K562 treated with DMSO at 1 percent for 48 hours (cell line): Measurements from ENCODE around the gene THSD1. TPM values are rescaled to one million over a fixed set of nuclear protein-coding genes. Genes with fewer than 3 reads are reported as not detected.

Experiments used
- total RNA-seq: library from RNA; unstranded; fragments of 300-600 nt; gene quantifications from 2 replicates; pipeline ENCODE4 v1.2.3, GENCODE V29; 2022; ENCODE audit warnings: low replicate concordance; ENCODE audit errors: extremely low read depth

THSD1 gene, protein sequence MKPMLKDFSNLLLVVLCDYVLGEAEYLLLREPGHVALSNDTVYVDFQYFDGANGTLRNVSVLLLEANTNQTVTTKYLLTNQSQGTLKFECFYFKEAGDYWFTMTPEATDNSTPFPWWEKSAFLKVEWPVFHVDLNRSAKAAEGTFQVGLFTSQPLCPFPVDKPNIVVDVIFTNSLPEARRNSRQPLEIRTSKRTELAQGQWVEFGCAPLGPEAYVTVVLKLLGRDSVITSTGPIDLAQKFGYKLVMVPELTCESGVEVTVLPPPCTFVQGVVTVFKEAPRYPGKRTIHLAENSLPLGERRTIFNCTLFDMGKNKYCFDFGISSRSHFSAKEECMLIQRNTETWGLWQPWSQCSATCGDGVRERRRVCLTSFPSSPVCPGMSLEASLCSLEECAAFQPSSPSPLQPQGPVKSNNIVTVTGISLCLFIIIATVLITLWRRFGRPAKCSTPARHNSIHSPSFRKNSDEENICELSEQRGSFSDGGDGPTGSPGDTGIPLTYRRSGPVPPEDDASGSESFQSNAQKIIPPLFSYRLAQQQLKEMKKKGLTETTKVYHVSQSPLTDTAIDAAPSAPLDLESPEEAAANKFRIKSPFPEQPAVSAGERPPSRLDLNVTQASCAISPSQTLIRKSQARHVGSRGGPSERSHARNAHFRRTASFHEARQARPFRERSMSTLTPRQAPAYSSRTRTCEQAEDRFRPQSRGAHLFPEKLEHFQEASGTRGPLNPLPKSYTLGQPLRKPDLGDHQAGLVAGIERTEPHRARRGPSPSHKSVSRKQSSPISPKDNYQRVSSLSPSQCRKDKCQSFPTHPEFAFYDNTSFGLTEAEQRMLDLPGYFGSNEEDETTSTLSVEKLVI
- not detected in 2 replicates for total RNA-seq

DNA sequence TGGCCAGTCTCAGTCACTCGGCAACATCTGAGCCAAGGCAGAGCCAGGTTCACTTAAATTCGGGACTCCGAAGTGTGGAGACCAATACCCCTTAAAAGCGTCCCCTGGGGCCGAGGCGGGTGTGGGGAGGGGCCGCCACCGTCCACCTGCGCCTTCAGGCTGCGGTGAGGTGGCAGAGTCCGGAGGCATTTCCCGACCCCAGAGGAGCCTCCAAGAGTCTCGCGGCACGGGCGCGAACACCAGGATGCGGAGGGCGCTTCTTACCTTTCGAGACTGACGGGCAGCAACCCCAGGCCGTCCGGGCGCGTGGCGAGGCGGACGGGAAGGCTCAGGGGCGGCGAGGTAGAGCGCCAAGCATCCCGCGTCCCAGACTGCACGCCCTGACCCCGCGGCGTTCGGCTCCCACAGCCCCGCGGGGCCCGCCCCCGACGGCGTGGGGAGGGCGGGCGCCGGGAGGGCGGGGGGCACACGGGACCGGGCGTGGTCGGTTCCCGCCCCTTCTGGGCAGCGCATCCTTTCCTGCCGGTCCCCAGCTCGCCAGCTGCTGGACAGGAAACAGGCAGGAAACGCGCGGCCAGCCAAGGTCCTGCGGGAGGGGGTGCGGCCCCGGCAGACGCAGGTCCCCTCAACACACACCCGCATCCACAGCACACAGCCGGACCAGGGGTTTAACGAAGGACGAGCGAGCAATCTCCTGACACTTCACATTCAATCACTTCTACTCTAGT, at the start of gene THSD1:
Gene THSD1 (minus strand): TSS at position 406 of the 728 bp plus-strand sequence. CDS start 3,572 bp downstream, outside the sequence.

DNA sequence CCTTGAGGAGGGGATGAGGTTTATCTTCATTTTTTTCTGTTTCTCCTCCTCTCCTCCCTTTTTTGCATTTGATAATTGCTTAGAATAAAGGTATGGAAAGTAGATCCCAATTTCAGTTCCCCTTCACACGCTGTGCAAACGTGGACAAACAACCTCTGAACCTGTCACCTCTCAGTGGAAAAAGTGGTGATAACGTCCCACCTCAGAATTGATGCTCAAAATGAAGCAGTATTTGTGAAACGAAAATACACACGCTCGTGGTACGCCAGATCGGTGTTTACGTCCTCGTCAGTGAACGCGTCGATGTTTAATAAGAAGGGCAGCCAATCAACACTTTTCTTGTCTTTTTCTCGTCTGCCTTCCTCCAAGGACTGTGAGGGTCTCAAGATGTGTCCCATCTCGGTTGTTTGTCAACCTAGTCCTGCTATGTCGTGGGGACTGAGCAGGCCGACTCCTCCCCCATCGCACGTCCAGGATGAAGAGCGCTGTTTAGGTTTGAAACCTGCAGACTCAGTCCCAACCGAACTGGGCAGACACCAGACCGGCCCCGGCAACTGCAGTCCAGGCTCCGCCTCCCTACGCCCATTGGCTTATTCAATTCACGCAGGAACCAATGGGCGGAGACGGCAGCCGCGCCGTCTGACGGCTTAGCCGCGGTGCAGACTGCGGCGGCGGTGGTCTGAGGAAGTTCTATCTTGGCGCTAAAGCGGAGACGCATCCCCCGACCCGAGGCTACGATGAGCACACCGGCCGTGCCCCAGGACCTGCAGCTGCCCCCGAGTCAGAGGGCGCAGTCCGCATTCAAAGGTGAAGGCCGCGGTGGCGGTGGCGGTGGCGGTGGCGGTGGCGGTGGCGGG, 49.1 kb upstream of the THSD1 start, which contains the start of gene CKAP2:
Gene CKAP2 (plus strand): TSS at position 659 of the 857 bp plus-strand sequence. CDS start 79 bp downstream, at position 738.

DNA sequence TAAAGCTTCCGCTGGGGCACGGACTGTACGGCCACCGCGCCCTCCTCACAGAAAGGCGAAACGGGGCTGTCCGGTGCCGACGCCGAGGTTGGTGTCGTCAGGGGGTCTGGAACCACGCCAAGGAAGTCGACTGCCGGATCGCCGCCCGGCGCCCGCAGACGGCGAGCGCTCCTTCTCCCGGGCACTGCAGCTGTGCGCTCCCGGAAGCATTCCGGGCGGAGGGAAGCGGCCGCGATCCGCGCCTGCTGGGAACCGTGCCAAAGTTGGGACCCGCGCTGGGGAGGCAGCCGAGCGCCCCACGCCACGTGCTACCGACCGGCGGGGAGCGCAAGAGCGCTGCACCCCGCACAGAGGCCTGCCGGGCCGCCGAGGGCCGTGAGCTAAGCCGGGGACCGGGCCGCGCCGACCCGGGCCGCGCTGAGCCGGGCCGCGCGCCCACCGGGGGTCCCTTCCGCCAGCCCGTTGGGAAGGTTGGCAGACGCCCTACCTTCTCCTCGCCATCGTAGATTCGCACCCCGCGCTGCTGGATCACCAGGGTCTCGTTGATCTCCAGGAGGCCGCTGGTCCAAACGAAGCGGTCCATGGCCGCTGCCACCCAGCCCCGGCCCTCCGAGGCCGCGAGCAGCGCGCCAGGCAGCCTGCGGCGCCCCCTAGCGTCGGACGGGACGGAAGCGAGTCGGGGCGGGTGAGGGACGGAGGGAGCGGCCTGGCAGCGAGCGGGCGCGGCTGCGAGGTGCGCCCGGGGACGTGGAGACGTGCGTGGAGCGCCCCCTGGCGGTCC, 44.2 kb upstream of the THSD1 start, which contains the start of gene VPS36:
Gene VPS36 (minus strand): TSS at position 623 of the 781 bp plus-strand sequence. CDS start 40 bp downstream, at position 583.

Other genes with a start within 250 kb of the THSD1 start
- not detected in 2 replicates for gene NEK3, start 246.6 kb downstream of the THSD1 start, total RNA-seq
- not detected in 2 replicates for gene VPS36, start 44.5 kb upstream of the THSD1 start, total RNA-seq
- gene CKAP2, start 49.3 kb upstream of the THSD1 start, total RNA-seq = not detected in 2 replicates
- gene HNRNPA1L2, start 236.3 kb upstream of the THSD1 start, total RNA-seq = not detected in 2 replicates
- gene SUGT1, start 246.7 kb upstream of the THSD1 start, total RNA-seq = not detected in 2 replicates